ENCODE data around the gene LRP11. TPM values are rescaled to one million over a fixed set of nuclear protein-coding genes. Genes with fewer than 3 reads are reported as not detected.
"Not testable (repeated sequence)": the region's sequence is repeated elsewhere in the genome, so short reads cannot be mapped to it uniquely, and the experiment has no call there.

Gene LRP11
- total RNA-seq, 1 donor from 2014 or later: 17.4 TPM

- intact Hi-C loops (cut with DNase I): no loop called here
- no peak for DNase-seq
- ATAC-seq (ENCODE audit: poor library complexity): no peak
Measured at GRCh38 chr6:149856256-149856994, 7.7 kb downstream of the LRP11 start.

- ATAC-seq (ENCODE audit: poor library complexity): no peak
- no peak for DNase-seq
- intact Hi-C loops (cut with DNase I): no loop called here
Measured at GRCh38 chr6:149855741-149856140, 8.4 kb downstream of the LRP11 start.

GRCh38 chr6:149855040-149855654 is 9.0 kb downstream of the LRP11 start:
- ATAC-seq (ENCODE audit: poor library complexity) (no peak), DNase-seq (no peak)
- intact Hi-C loops (cut with DNase I): no loop called here

- intact Hi-C loops (cut with DNase I): no loop called here
- ATAC-seq (ENCODE audit: poor library complexity) (peak; percentile 25), DNase-seq (no peak)
Measured at GRCh38 chr6:149854532-149854931, 9.6 kb downstream of the LRP11 start.

GRCh38 chr6:149854017-149854416 is 10.1 kb downstream of the LRP11 start:
- DNase-seq; intact Hi-C loops (cut with DNase I); ATAC-seq (ENCODE audit: poor library complexity): not testable (repeated sequence)

- ATAC-seq (ENCODE audit: poor library complexity): no peak
- intact Hi-C loops (cut with DNase I): no loop called here
- no peak for DNase-seq
Measured at GRCh38 chr6:149852881-149853280, 11.3 kb downstream of the LRP11 start.

- intact Hi-C loops (cut with DNase I): no loop called here
- no peak for DNase-seq
Measured at GRCh38 chr6:149852180-149852579, 12.0 kb downstream of the LRP11 start.

GRCh38 chr6:149851461-149852110 is 12.6 kb downstream of the LRP11 start:
- no peak for ATAC-seq (ENCODE audit: poor library complexity)
- intact Hi-C loops (cut with DNase I): no loop called here
- DNase-seq: no peak

More at GRCh38 chr6:149852180-149852579, 12.0 kb downstream of the LRP11 start:
- peak; percentile 40 for ATAC-seq (ENCODE audit: poor library complexity)

- ATAC-seq (ENCODE audit: poor library complexity); intact Hi-C loops (cut with DNase I); DNase-seq: not testable (repeated sequence)
Measured at GRCh38 chr6:149848343-149848742, 15.8 kb downstream of the LRP11 start.

GRCh38 chr6:149847939-149848267 is 16.3 kb downstream of the LRP11 start:
- no peak for ATAC-seq (ENCODE audit: poor library complexity)
- no peak for DNase-seq
- intact Hi-C loops (cut with DNase I): no loop called here

GRCh38 chr6:149846321-149846720 is 17.8 kb downstream of the LRP11 start:
- intact Hi-C loops (cut with DNase I): no loop called here
- no peak for DNase-seq
- no peak for ATAC-seq (ENCODE audit: poor library complexity)

GRCh38 chr6:149845549-149845948 is 18.6 kb downstream of the LRP11 start:
- intact Hi-C loops (cut with DNase I): no loop called here
- ATAC-seq (ENCODE audit: poor library complexity): no peak

GRCh38 chr6:149844480-149844879 is 19.7 kb downstream of the LRP11 start:
- ATAC-seq (ENCODE audit: poor library complexity) (no peak), DNase-seq (no peak)
- intact Hi-C loops (cut with DNase I): no loop called here

More at GRCh38 chr6:149845549-149845948, 18.6 kb downstream of the LRP11 start:
- no peak for DNase-seq

- DNase-seq; ATAC-seq (ENCODE audit: poor library complexity); intact Hi-C loops (cut with DNase I): not testable (repeated sequence)
Measured at GRCh38 chr6:149844036-149844435, 20.1 kb downstream of the LRP11 start.

- peak; percentile 56 for DNase-seq
- intact Hi-C loops (cut with DNase I): no loop called here
- no peak for ATAC-seq (ENCODE audit: poor library complexity)
Measured at GRCh38 chr6:149843051-149843633, 21.0 kb downstream of the LRP11 start.

GRCh38 chr6:149842331-149842730 is 21.8 kb downstream of the LRP11 start:
- ATAC-seq (ENCODE audit: poor library complexity) (no peak), DNase-seq (no peak)
- intact Hi-C loops (cut with DNase I): no loop called here

- DNase-seq (peak; percentile 92), ATAC-seq (ENCODE audit: poor library complexity) (peak; percentile 98)
- intact Hi-C loops (cut with DNase I): no loop called here
Measured at GRCh38 chr6:149840345-149841075, 23.6 kb downstream of the LRP11 start.

GRCh38 chr6:149834513-149835481 is 29.4 kb downstream of the LRP11 start:
- no peak for DNase-seq
- ATAC-seq (ENCODE audit: poor library complexity): peak; percentile 60

More at GRCh38 chr6:149834513-149835481, 29.4 kb downstream of the LRP11 start:
- intact Hi-C loops (cut with DNase I): loop anchor here (5.0 kb wide), 2 partner anchors 88 to 183 kb away; partner anchors contain the start of gene RAET1G
